ENCODE data around the gene POLR1A.

- TF ChIP-seq POLR2A (IDR thresholded peaks at IDR 0.05) (no peak), EP300 (IDR thresholded peaks at IDR 0.05) (no peak)
Measured at GRCh38 chr2:86033751-86034692, 71.7 kb downstream of the POLR1A start.
